Activated naive CD4-positive, alpha-beta T cell treated with anti-CD3 and anti-CD28 coated beads, Interleukin-2, amount 50 U/mL, for 16 hours (primary cell): Measurements from ENCODE around the gene RAP1GAP.
A peak's percentile ranks its signal among the peaks of the same experiment; 100 is the strongest.

Experiments
- DNase-seq: peaks from one replicate; pipeline ENCODE4 v3.0.0-alpha.2; 2020

The RAP1GAP gene

DNA sequence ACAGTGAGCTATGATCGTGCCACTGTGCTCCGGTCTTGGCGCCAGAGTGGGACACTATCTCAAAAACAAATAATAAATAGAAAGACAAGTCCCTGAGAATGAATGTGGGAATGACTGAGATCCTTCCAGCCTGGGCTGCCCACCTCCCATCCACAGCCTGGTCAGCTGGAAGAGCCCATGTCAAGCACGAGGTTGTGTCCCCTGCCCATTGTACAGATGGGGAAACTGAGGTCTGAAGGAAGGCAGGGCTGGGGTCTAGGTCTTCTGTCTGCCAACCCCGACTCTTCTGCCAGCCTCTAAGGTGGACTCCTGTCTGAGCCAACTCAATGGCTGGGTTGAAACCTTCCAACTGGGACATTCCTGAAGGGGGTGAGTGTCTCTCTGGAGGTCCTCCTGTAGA, 79.5 kb downstream of the RAP1GAP start:
- DNase-seq, result no peak

- no peak for DNase-seq
These were observed 81.6 kb downstream of the RAP1GAP start for GRCh38 chr1:21587602-21587953.

DNA sequence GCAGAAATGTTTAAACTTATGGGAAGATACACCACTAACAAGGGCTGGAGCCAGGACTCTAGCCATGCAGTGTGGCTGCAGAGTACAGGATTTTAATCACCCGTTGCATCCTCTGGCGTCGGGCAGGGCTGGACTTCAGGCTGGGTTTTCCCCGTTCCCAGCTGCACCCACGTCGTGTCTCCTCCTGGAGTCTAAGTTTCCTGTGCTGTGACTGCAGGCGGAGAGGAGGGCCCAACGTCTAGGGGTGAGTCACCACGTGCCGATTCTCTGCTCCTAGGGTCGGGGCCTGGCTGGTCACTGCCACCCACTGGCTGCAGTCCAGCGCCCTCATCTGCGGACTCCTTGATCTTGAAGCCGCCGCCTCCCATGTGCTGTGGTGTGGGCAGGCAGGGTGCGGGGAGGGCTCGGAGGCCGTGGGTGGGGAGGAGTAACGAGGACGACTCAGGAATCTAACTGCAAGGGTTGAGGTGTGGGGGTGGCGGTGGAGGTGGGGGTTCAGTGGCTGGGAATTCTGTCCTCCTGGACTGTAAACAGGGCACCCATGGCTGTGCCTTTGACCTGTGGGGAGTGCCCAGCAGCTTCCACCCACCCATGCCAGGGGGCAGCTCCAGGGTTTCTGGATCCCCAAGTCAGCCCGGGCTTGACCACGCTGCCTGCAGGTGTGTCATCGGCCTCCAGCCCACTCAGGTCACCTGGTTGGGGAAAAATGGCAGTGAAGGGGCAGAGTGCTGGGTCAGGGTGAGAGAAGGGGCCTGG, 82.1 kb downstream of the RAP1GAP start:
- DNase-seq, result no peak

- no peak for DNase-seq
These were observed 82.9 kb downstream of the RAP1GAP start for GRCh38 chr1:21586222-21586621.

GRCh38 chr1:21585037-21585436, 84.1 kb downstream of the RAP1GAP start:
- no peak for DNase-seq

GRCh38 chr1:21584096-21584495, 85.1 kb downstream of the RAP1GAP start:
- DNase-seq, result no peak

GRCh38 chr1:21579791-21580190, 89.4 kb downstream of the RAP1GAP start:
- DNase-seq, result no peak

DNA sequence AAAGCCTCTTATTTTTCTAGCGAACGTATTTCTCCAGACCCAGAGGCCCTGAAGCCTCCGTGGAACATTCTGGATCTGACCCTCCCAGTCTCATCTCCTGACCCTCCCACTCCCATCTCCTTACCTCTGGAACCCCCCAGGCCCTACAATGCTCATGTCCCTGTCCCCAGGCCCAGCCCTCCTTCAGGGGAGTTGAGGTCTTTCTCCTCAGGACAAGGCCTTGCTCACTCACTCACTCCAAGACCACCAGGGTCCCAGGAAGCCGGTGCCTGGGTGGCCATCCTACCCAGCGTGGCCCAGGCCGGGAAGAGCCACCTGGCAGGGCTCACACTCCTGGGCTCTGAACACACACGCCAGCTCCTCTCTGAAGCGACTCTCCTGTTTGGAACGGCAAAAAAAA, 91.2 kb downstream of the RAP1GAP start:
- DNase-seq, result no peak

DNA sequence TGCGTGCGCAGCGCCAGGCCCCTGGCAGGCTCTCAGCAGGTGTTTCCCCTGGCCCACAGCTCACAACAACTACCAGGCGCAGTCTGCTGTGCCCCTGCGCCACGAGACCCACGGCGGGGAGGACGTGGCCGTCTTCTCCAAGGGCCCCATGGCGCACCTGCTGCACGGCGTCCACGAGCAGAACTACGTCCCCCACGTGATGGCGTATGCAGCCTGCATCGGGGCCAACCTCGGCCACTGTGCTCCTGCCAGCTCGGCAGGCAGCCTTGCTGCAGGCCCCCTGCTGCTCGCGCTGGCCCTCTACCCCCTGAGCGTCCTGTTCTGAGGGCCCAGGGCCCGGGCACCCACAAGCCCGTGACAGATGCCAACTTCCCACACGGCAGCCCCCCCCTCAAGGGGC, 91.8 kb downstream of the RAP1GAP start:
- no peak for DNase-seq

GRCh38 chr1:21576798-21577187, 92.4 kb downstream of the RAP1GAP start:
- no peak for DNase-seq

DNA sequence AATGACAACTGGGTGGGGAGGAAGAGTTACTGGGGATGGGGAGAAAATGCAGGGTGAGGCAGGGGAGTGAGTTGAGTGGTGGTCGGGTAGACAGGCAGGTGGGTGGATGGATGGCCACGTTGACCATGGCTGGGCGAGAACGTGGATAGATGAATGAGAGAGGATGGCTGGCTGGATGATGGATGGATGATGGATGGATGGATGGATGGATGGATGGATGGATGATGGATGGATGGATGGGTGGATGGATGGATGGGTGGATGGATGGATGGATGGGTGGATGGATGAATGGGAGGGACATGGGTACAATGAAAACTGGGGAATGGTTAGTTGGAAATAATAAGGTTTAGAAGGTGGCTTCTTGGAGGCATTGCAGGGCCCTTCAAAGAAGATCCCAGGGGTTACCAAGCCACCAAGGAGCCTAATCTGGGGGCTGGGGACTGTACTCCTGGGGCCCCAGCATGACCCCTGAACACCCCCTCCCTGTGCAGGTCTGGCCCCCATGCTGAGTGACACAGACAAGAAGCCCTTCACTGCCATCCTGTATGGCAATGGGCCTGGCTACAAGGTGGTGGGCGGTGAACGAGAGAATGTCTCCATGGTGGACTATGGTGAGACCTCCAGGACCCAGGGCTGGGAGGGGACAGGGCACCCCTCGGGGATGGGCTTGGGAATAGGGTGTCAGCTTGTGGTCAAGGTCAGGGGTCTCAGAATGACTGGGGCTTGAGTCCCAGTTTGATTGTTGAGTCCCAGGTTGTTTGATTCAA, 92.9 kb downstream of the RAP1GAP start:
- no peak for DNase-seq

- DNase-seq, result no peak
These were observed 93.7 kb downstream of the RAP1GAP start for GRCh38 chr1:21575351-21575942.

DNA sequence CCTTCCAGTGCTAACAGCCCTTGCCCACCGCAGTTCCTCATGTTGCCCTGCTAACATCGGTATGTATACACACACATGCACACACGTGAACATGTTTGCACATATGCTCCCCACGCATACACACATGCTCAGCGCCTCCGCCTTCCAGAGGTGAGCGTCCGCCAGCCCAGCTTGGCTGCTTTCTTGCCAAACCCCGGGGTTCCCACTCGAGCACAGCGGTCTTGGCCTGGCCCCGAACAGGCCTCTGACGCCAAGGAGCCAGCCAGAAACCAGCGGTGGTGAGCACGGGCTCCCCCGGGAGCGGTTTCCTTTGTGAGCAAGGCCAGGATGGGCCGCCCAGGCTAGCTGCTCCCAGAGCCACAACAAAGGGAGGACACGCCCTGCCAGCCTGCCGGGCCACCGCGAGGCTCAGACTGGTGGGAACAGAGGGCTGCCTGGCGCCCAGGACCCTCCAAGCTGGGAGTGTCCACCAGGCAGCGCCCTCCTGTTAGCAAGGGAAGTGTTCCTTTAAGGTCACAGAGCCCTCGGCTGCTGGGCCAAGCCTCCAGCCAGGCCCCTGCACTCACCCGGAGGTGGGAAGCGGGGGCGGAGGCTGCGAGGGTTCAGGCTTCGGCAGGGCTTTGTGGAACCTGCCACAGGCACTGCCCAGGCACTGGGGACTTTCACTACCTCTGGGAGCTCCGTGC, 94.5 kb downstream of the RAP1GAP start:
- no peak for DNase-seq

GRCh38 chr1:21573971-21574465, 95.1 kb downstream of the RAP1GAP start:
- DNase-seq, result peak; percentile 25

DNA sequence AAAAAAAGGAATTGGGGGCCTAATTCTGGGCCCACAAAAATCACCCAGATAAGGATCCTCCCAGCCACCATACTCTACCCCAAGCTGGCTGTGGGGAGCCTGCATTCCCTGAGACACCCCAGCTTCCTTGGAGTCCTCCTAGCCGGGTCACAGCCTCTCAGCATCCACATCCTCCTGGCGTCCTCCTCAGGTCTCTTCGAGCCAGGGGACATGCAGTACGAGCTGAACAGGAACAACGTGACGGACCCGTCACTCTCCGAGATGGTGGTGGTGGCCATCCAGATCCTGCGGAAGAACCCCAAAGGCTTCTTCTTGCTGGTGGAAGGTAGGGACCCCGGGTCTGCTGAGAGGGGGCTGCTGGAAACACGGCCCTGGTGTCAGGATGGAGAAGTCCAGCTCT, 95.7 kb downstream of the RAP1GAP start:
- no peak for DNase-seq

GRCh38 chr1:21572735-21573277, 96.4 kb downstream of the RAP1GAP start:
- DNase-seq, result no peak

GRCh38 chr1:21572221-21572620, 96.9 kb downstream of the RAP1GAP start:
- DNase-seq, result no peak

DNA sequence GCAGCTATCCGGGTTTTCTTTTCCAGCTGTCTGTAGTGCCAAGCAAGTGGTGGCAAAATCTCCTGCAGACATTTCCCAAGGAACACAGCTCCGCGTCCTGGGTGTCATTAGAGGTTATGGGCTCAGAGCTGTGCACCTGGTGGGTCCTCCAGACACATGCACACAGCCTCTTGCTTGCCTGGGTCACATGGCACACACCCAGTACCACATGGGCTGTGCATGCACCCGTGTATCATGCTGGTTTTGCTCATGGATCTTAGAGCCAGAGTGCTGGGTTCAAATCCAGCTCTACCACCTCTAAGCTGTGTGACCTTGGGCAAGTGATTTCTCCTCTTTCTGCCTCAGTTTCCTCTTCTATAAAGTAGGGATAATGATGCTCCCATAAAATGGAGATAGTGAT, 98.3 kb downstream of the RAP1GAP start:
- no peak for DNase-seq

DNA sequence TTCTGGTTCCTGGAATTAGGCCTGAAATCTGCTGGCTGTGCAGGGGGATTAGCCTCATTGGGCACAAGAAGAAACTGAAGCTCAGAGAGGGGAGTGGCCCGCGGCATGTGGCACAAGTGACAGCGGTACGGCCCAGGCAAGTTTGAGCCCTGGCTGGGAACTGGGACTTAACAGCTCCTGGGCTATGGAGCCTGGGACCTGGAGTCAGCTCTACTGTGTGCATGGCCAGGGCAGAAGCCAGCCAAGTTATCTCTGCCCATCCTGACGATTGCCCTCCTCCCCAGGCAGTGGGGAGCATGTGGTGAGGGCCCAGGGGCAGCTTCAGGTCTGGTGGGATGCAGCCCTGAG, 98.7 kb downstream of the RAP1GAP start:
- no peak for DNase-seq

- no peak for DNase-seq
These were observed 99.2 kb downstream of the RAP1GAP start for GRCh38 chr1:21569820-21570527.

- DNase-seq, result no peak
These were observed 100.3 kb downstream of the RAP1GAP start for GRCh38 chr1:21568809-21569385.
